ENCODE results near the gene FAM200B.

DNA sequence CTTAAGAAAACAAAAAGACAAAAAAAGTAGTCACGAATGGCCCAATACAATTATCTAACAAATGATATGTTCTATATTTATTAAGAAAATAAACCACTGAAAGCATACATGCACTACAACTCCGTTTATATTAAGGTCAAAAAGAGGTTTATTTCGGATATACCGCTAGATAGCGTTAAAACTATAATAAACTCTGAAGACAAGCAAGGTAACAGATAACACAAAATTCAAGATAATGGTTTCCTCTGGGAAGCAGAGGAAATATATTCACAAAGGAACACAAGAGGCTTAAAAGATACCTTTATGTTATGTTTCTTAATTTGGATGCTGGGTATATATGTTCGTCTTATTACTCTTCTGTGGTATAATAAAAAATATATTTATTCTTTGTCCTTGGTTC, 4.7 kb upstream of the FAM200B start:
- TF ChIP-seq, protein P1, sequence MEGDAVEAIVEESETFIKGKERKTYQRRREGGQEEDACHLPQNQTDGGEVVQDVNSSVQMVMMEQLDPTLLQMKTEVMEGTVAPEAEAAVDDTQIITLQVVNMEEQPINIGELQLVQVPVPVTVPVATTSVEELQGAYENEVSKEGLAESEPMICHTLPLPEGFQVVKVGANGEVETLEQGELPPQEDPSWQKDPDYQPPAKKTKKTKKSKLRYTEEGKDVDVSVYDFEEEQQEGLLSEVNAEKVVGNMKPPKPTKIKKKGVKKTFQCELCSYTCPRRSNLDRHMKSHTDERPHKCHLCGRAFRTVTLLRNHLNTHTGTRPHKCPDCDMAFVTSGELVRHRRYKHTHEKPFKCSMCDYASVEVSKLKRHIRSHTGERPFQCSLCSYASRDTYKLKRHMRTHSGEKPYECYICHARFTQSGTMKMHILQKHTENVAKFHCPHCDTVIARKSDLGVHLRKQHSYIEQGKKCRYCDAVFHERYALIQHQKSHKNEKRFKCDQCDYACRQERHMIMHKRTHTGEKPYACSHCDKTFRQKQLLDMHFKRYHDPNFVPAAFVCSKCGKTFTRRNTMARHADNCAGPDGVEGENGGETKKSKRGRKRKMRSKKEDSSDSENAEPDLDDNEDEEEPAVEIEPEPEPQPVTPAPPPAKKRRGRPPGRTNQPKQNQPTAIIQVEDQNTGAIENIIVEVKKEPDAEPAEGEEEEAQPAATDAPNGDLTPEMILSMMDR (IDR thresholded peaks at IDR 0.05): no peak
- TF ChIP-seq POLR2A (IDR thresholded peaks at IDR 0.05): no peak

Data from testis (tissue), 2 donors.